A549 (cell line): Measurements from ENCODE around the gene ECE1. TPM values are rescaled to one million over a fixed set of nuclear protein-coding genes. Genes with fewer than 3 reads are reported as not detected.
"Not testable (repeated sequence)": the region's sequence is repeated elsewhere in the genome, so short reads cannot be mapped to it uniquely, and the experiment has no call there.

Experiments
- ATAC-seq, 2 experiments: fragments of 200-7000 bp in 1 of 2; fragments of >200 bp in 1 of 2; cut with Nextera tagmentation in 1 of 2; cut with Tn5 transposase in 1 of 2; 3 replicates each; pipeline versions ENCODE4 v1.8.0 to v1.9.1; 2018 to 2020; ENCODE audit warnings: mild to moderate bottlenecking in 1 of 2, moderate library complexity in 1 of 2
- CTCF ChIA-PET: fragments of 300-600 bp; sonication (Branson Sonifier 250); formaldehyde crosslinking; extraction: SDS; loops from one replicate; lab custom pipeline; 2021; ENCODE audit warnings: antibody characterized with exemption, inconsistent platforms; lab: Yijun Ruan, JAX
- POLR2A ChIA-PET: fragments of 350-600 bp; formaldehyde crosslinking; extraction: SDS; loops from one replicate; lab custom pipeline; 2021; ENCODE audit warnings: antibody characterized with exemption, inconsistent platforms; lab: Yijun Ruan, JAX
- DNase-seq, 2 experiments: peaks; one replicate each; pipeline versions ENCODE4 v3.0.0 to v3.0.0-alpha.2; 2011 to 2016; ENCODE audit warnings: low read depth in 1 of 2, low spot score in 1 of 2
- FAIRE-seq: peaks from 2 replicates; lab custom pipeline; 2011; peaks lifted over from hg19 to GRCh38; lab: Jason Lieb, UNC
- H3K27ac ChIP-seq, 2 experiments: fragments of >200 bp; sonication (Bioruptor Twin); formaldehyde crosslinking; 3 replicates each; pipeline ENCODE4 v1.5.1; 2016 to 2017
- H3K4me1 ChIP-seq: fragments of >200 bp; sonication (Bioruptor Twin); formaldehyde crosslinking; 3 replicates; pipeline ENCODE4 v1.6.1; 2016
- H3K4me2 ChIP-seq: fragments of >200 bp; sonication (Bioruptor Twin); formaldehyde crosslinking; 3 replicates; pipeline ENCODE4 v1.6.1; 2016
- H3K4me3 ChIP-seq: fragments of >200 bp; sonication (Bioruptor Twin); formaldehyde crosslinking; 3 replicates; pipeline ENCODE4 v1.5.1; 2016
- H3K9me3 ChIP-seq: fragments of >200 bp; sonication (Bioruptor Twin); formaldehyde crosslinking; 3 replicates; pipeline ENCODE4 v1.6.1; 2016
- CBX2 ChIP-seq: fragments of 200-600 bp; sonication (generic); IDR thresholded peaks from 2 replicates; pipeline ENCODE4 v1.6.1; 2016; ENCODE audit warnings: low read depth, mild to moderate bottlenecking, borderline replicate concordance
- HDAC2 ChIP-seq: fragments of 200-600 bp; sonication (generic); IDR thresholded peaks from 2 replicates; pipeline ENCODE4 v1.6.1; 2016
- HOXB13 ChIP-seq: fragments of 250-450 bp; sonication (Bioruptor Pico); IDR thresholded peaks from 2 replicates; pipeline ENCODE4 v1.5.0; 2020; ENCODE audit warnings: low read depth, mild to moderate bottlenecking, moderate library complexity
- HOXB5 ChIP-seq: fragments of 250-450 bp; sonication (Bioruptor Pico); IDR thresholded peaks from 2 replicates; pipeline ENCODE4 v1.5.0; 2020; ENCODE audit warnings: mild to moderate bottlenecking, moderate library complexity
- KDM5A ChIP-seq: fragments of 200-600 bp; sonication (generic); IDR thresholded peaks from 2 replicates; pipeline ENCODE4 v1.6.1; 2016; ENCODE audit warnings: antibody characterized with exemption, mild to moderate bottlenecking
- MAFK ChIP-seq: fragments of 450-650 bp; IDR thresholded peaks from 2 replicates; pipeline ENCODE4 v1.6.1; 2014; ENCODE audit not compliant: partially characterized antibody
- NR3C1 ChIP-seq: fragments of >200 bp; sonication (Bioruptor Twin); formaldehyde crosslinking; IDR thresholded peaks from 3 replicates; pipeline ENCODE4 v1.6.1; 2017
- PHF8 ChIP-seq: fragments of 200-600 bp; sonication (generic); IDR thresholded peaks from 2 replicates; pipeline ENCODE4 v1.6.1; 2016; ENCODE audit warnings: low read depth, mild to moderate bottlenecking, antibody characterized with exemption, moderate library complexity, borderline replicate concordance
- POLR2AphosphoS2 ChIP-seq: conservative IDR thresholded peaks from 2 replicates; pipeline ENCODE4 v1.6.1; 2012; ENCODE audit warnings: low read length, improper control_type of control experiment, inconsistent platforms
- RARB ChIP-seq: fragments of 250-450 bp; sonication (Bioruptor Pico); IDR thresholded peaks from 2 replicates; pipeline ENCODE4 v1.8.0; 2021; ENCODE audit warnings: mild to moderate bottlenecking, moderate library complexity
- RNF2 ChIP-seq: fragments of 200-600 bp; sonication (generic); IDR thresholded peaks from 2 replicates; pipeline ENCODE4 v1.6.1; 2016; ENCODE audit warnings: low read depth, mild to moderate bottlenecking, antibody characterized with exemption, moderate library complexity, borderline replicate concordance
- TP53 ChIP-seq: fragments of 250-450 bp; sonication (Bioruptor Pico); IDR thresholded peaks from 2 replicates; pipeline ENCODE4 v1.5.0; 2021; ENCODE audit warnings: mild to moderate bottlenecking, moderate library complexity
- ZC3H11A ChIP-seq: fragments of 450-650 bp; IDR thresholded peaks from 2 replicates; pipeline ENCODE4 v1.6.1; 2014; ENCODE audit warnings: antibody characterized with exemption, mild to moderate bottlenecking
- ZFP36 ChIP-seq: fragments of 450-650 bp; IDR thresholded peaks from 2 replicates; pipeline ENCODE4 v1.6.1; 2014; ENCODE audit warnings: borderline replicate concordance; ENCODE audit not compliant: partially characterized antibody
- ZNF302 ChIP-seq: fragments of 250-450 bp; sonication (Bioruptor Pico); IDR thresholded peaks from 2 replicates; pipeline ENCODE4 v1.9.0; 2021; ENCODE audit warnings: inconsistent platforms, mild to moderate bottlenecking, moderate library complexity
- WGBS: methylation state at CpG from one replicate; pipeline ENCODE4 v1.1.6; 2017; ENCODE audit errors: missing lambda C conversion rate; 5-methylcytosine and 5-hydroxymethylcytosine counted together
- polyA plus RNA-seq, 4 experiments: library from polyadenylated mRNA; depleted of rRNA in 3 of 4; stranded (reverse); fragments of >200 nt; fragmentation: RNase III in 1 of 4; extraction: RNeasy Plus Mini Kit Qiagen cat#74134 plus additional on column Dnase treatment in 1 of 4; gene quantifications; 2 replicates in 3 of 4; 3 replicates in 1 of 4; pipeline ENCODE4 v1.2.3, GENCODE V29; 2011 to 2017
- TF ChIP-seq, protein P1 (sequence below): IDR thresholded peaks from 2 replicates; pipeline ENCODE4 v1.6.1; 2012; ENCODE audit warnings: low read depth, borderline replicate concordance
- TF ChIP-seq, protein P2 (sequence below): fragments of 250-450 bp; sonication (Bioruptor Pico); IDR thresholded peaks from 2 replicates; pipeline ENCODE4 v1.5.0; 2020; ENCODE audit warnings: low read depth, mild to moderate bottlenecking, moderate library complexity
- TF ChIP-seq, protein P3 (sequence below): fragments of 250-450 bp; sonication (Bioruptor Pico); IDR thresholded peaks from 2 replicates; pipeline ENCODE4 v1.5.0; 2021; ENCODE audit warnings: mild to moderate bottlenecking, moderate library complexity, borderline replicate concordance

The ECE1 gene
- polyA plus RNA-seq, 2 of the 4 experiments (the other 2 are of a cell fraction): 45.7 to 86.4 TPM

DNA sequence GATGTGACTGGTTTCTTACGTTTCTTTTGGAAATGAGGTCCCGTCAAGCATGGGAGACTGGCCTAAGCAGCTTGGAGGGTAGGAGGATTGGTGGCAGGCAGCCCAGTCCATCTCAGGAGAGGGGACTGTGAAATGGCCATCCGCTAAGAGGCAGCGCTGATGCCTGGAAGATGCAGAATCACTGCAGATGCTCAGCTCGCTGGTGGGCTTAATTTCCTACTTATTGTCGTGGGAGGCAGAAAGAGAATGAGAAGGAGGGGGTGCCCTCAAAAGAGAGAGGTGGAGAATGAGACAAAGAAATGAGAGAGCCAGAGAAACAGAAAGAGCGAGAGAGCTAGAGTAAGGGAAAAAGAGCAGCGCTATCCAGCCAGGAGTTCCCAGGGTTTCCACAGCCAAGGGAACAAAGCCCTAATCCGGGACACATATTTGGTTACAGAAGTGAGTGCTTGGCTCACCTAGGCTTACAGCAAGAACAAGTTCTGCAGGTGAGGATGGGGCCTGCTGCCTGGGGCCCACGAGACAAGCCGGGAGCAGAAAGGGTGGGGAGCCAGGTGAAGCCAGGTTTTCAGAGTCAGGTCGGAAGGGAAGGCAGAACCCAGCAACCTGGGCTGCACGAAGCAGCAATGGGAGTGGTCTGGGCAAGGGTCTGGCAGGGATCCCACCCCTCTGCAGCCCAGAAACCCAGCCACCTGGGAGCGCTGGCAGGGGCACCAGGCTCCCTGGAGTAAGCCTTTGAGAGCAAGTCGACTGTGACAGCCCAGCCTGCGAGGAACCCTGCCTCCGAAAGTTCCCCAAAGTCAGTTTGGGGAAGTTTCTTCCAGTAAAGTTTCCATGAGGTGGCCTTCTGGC, 5.8 kb downstream of the ECE1 start (continued):
- TF ChIP-seq, protein P1, sequence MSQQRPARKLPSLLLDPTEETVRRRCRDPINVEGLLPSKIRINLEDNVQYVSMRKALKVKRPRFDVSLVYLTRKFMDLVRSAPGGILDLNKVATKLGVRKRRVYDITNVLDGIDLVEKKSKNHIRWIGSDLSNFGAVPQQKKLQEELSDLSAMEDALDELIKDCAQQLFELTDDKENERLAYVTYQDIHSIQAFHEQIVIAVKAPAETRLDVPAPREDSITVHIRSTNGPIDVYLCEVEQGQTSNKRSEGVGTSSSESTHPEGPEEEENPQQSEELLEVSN: no peak
- no peak for TF ChIP-seq TP53 (CRISPR knock-in tag)

DNA sequence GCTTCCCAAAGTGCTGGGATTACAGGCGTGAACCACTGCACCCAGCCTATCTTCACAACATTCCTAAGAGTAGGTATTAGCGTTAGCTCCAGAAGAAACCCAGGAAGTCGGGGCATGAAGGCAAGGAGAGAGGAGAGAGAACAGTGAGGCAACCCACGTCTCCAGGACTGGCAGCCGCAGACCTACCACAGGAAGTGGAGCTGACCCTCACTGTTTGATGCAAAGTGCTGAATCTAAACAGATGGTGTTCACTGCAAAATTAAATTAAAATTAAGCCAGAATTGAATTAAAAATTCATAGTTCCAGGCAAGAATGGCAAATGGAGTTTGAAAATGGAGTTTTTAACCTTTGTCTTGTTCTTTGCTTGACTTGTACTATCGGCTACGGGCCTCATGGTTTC, 6.7 kb downstream of the ECE1 start:
- no peak overlapping the region for H3K27ac ChIP-seq
- ChIA-PET CTCF (interaction anchor here (1.1 to 2.6 kb wide), 3 partner anchors 13 to 52 kb away, joined by 3 to 10 read pairs (median 9); no protein-coding TSS in a partner anchor), POLR2A (no interaction called here)
- peaks cover 14% of the 10 kb centered on the region for H3K4me1 ChIP-seq
- ATAC-seq (no peak), FAIRE-seq (no peak)
- WGBS: 91% methylated on average over 7 of the region's 7 CpGs
- no peak overlapping the region for H3K4me3 ChIP-seq
- no peak overlapping the region for H3K4me2 ChIP-seq
- TF ChIP-seq POLR2AphosphoS2 (no peak), RNF2 (no peak), ZNF302 (CRISPR knock-in tag) (no peak), NR3C1 (no peak), MAFK (no peak), HOXB13 (no peak), RARB (CRISPR knock-in tag) (no peak), KDM5A (no peak), HOXB5 (CRISPR knock-in tag) (no peak), CBX2 (no peak), HDAC2 (no peak), ZFP36 (no peak), PHF8 (no peak), ZC3H11A (no peak)
- TF ChIP-seq, protein P2, sequence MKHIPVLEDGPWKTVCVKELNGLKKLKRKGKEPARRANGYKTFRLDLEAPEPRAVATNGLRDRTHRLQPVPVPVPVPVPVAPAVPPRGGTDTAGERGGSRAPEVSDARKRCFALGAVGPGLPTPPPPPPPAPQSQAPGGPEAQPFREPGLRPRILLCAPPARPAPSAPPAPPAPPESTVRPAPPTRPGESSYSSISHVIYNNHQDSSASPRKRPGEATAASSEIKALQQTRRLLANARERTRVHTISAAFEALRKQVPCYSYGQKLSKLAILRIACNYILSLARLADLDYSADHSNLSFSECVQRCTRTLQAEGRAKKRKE (CRISPR knock-in tag): no peak
- TF ChIP-seq, protein P3, sequence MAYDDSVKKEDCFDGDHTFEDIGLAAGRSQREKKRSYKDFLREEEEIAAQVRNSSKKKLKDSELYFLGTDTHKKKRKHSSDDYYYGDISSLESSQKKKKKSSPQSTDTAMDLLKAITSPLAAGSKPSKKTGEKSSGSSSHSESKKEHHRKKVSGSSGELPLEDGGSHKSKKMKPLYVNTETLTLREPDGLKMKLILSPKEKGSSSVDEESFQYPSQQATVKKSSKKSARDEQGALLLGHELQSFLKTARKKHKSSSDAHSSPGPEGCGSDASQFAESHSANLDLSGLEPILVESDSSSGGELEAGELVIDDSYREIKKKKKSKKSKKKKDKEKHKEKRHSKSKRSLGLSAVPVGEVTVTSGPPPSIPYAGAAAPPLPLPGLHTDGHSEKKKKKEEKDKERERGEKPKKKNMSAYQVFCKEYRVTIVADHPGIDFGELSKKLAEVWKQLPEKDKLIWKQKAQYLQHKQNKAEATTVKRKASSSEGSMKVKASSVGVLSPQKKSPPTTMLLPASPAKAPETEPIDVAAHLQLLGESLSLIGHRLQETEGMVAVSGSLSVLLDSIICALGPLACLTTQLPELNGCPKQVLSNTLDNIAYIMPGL (CRISPR knock-in tag): no peak
- TF ChIP-seq, all 56 proteins: peak for 0
- no peaks in the 10 kb centered on the region for H3K9me3 ChIP-seq
- no peak for DNase-seq

DNA sequence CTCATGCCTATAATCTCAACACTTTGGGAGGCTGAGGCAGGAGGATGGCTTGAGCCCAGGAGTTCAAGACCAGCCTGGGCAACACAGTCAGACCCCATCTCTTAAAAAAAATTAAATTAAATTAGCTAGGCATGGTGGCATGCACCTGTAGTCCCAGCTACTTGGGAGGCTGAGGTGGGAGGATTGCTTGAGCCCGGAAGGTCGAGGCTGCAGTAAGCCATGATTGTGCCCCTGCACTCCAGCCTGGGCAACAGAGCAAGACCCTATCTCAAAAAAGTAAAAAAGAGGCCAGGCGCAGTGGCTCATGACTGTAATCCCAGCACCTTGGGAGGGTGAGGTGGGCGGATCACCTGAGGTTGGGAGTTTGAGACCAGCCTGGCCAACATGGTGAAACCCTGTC, 8.2 kb downstream of the ECE1 start:
- H3K27ac ChIP-seq, FAIRE-seq, ATAC-seq, H3K9me3 ChIP-seq, DNase-seq, H3K4me2 ChIP-seq, H3K4me3 ChIP-seq, POLR2A ChIA-PET: not testable (repeated sequence)
- 85% methylated on average over 4 of the region's 4 CpGs for WGBS
- peaks cover 20% of the 10 kb centered on the region for H3K4me1 ChIP-seq
- CTCF ChIA-PET: interaction anchor here (0.6 to 4.7 kb wide), 3 partner anchors 12 to 87 kb away, joined by 3 to 21 read pairs (median 10); no protein-coding TSS in a partner anchor
